ENCODE measurements around the gene ZDHHC7.

GRCh38 chr16:84943620-84944019 lies 67.7 kb downstream of the ZDHHC7 start:
- TF ChIP-seq CTCF (IDR thresholded peaks at IDR 0.05) (no peak), EP300 (IDR thresholded peaks at IDR 0.05) (no peak)
